ENCODE measurements around the gene SCN1B. TPM values are rescaled to one million over a fixed set of nuclear protein-coding genes. Genes with fewer than 3 reads are reported as not detected.
A peak's percentile ranks its signal among the peaks of the same experiment; 100 is the strongest.
"Not testable (repeated sequence)": the region's sequence is repeated elsewhere in the genome, so short reads cannot be mapped to it uniquely, and the experiment has no call there.

SCN1B gene
- total RNA-seq, 2 donors from 2014 or later: 1.4 to 1.5 TPM

DNA sequence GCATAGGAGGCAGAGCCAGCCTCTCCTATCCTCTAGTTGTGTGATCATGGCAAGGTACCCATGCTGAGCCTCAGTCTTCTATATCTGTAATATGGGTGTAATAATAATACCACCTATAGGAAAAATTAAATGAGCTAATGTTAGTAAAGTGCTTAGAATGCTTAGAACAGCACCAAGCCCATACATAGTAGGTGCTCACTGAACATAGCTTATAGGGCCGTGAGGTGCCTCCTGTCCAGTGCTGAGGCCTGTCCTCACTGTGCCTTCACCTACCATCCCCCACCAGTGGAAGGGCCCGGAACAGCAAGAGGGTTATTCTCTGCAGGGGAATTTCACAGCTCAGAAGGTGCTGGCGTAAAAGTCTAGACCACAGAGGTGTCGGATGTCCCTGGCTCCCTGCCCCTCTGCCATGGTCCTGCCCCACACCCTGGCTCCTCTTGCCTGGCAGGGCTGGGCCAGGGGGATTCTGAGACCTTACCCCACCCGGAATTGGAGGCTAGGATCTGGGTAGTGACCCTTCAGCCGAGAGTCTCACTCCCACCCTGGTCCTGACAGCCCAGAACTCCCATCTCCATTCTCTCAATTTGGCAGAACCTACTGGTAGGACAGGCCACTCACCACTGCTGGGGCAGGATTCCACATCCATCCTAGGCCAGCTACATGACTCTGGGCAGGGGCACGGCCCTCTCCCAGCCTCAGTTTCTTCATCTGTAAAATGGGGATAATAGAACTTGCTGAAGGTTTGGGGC is 2.2 kb upstream of the SCN1B start:
- peaks cover 31% of the 10 kb centered on the region for H3K27me3 ChIP-seq (ENCODE audit: control insufficient read depth, insufficient read depth, low read length, poor library complexity, severe bottlenecking)
- H3K36me3 ChIP-seq (ENCODE audit: control insufficient read depth, insufficient read depth, low read length): peaks cover 49% of the 10 kb centered on the region
- no peak overlapping the region for H3K27ac Mint-ChIP-seq
- no peaks in the 10 kb centered on the region for H3K9me3 Mint-ChIP-seq
- no peaks in the 10 kb centered on the region for H3K4me1 ChIP-seq (ENCODE audit: control insufficient read depth, insufficient read depth, low read length)
- H3K4me3 Mint-ChIP-seq: no peak overlapping the region
- H3K36me3 Mint-ChIP-seq (ENCODE audit: low read depth): peaks cover 48% of the 10 kb centered on the region
- TF ChIP-seq, protein P1, sequence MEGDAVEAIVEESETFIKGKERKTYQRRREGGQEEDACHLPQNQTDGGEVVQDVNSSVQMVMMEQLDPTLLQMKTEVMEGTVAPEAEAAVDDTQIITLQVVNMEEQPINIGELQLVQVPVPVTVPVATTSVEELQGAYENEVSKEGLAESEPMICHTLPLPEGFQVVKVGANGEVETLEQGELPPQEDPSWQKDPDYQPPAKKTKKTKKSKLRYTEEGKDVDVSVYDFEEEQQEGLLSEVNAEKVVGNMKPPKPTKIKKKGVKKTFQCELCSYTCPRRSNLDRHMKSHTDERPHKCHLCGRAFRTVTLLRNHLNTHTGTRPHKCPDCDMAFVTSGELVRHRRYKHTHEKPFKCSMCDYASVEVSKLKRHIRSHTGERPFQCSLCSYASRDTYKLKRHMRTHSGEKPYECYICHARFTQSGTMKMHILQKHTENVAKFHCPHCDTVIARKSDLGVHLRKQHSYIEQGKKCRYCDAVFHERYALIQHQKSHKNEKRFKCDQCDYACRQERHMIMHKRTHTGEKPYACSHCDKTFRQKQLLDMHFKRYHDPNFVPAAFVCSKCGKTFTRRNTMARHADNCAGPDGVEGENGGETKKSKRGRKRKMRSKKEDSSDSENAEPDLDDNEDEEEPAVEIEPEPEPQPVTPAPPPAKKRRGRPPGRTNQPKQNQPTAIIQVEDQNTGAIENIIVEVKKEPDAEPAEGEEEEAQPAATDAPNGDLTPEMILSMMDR (conservative IDR thresholded peaks at IDR 0.05): no peak
- no peak overlapping the region for H3K4me3 ChIP-seq (ENCODE audit: low read length)
- H3K27me3 Mint-ChIP-seq (ENCODE audit: insufficient read depth): peaks cover 24% of the 10 kb centered on the region
- peak; percentile 68 for DNase-seq
- no peak overlapping the region for H3K9ac ChIP-seq (ENCODE audit: extremely low read depth, low read length, poor library complexity, severe bottlenecking)
- H3K9me3 ChIP-seq (ENCODE audit: control insufficient read depth, low read length): no peaks in the 10 kb centered on the region
- 87% methylated on average over 6 to 7 of the region's 7 CpGs for WGBS, 2 experiments (ENCODE audit: insufficient coverage in 1 of 2, insufficient read length in 1 of 2)
- H3K27ac ChIP-seq (ENCODE audit: low read depth, low read length): no peak overlapping the region
- peaks cover 6% of the 10 kb centered on the region for H3K4me1 Mint-ChIP-seq

DNA sequence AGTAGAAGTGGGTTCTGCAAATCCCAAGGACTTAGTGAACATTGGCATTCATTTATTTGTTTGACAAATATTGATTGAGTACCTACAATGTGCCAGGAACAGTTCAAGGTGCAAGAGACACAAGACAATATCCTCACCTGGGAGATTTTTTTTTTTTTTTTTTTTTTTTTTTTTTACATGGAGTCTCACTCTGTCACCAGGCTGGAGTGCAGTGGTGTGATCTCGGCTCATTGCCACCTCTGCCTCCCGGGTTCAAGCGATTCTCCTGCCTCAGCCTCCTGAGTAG is 1.7 kb upstream of the SCN1B start:
- not testable (repeated sequence) for H3K4me1 ChIP-seq (ENCODE audit: control insufficient read depth, insufficient read depth, low read length); H3K9ac ChIP-seq (ENCODE audit: extremely low read depth, low read length, poor library complexity, severe bottlenecking); H3K9me3 Mint-ChIP-seq; H3K4me3 ChIP-seq (ENCODE audit: low read length); H3K4me3 Mint-ChIP-seq; DNase-seq; H3K9me3 ChIP-seq (ENCODE audit: control insufficient read depth, low read length); H3K27ac ChIP-seq (ENCODE audit: low read depth, low read length); H3K27ac Mint-ChIP-seq; H3K4me1 Mint-ChIP-seq
- H3K27me3 Mint-ChIP-seq (ENCODE audit: insufficient read depth): peaks cover 29% of the 10 kb centered on the region
- H3K27me3 ChIP-seq (ENCODE audit: control insufficient read depth, insufficient read depth, low read length, poor library complexity, severe bottlenecking): peaks cover 36% of the 10 kb centered on the region
- peaks cover 44% of the 10 kb centered on the region for H3K36me3 ChIP-seq (ENCODE audit: control insufficient read depth, insufficient read depth, low read length)
- peaks cover 43% of the 10 kb centered on the region for H3K36me3 Mint-ChIP-seq (ENCODE audit: low read depth)
- 95% methylated on average over 3 of the region's 3 CpGs; no CpG with 5 or more reads in 1 of the 2 experiments for WGBS, 2 experiments (ENCODE audit: insufficient coverage in 1 of 2, insufficient read length in 1 of 2)

- not testable (repeated sequence) for H3K4me1 ChIP-seq (ENCODE audit: control insufficient read depth, insufficient read depth, low read length); H3K4me3 ChIP-seq (ENCODE audit: low read length); H3K27ac Mint-ChIP-seq; H3K4me1 Mint-ChIP-seq; H3K27ac ChIP-seq (ENCODE audit: low read depth, low read length); H3K9ac ChIP-seq (ENCODE audit: extremely low read depth, low read length, poor library complexity, severe bottlenecking); H3K9me3 Mint-ChIP-seq; DNase-seq; H3K9me3 ChIP-seq (ENCODE audit: control insufficient read depth, low read length)
- 75 to 100% methylated on average over 2 to 11 of the region's 11 CpGs for WGBS, 2 experiments (ENCODE audit: insufficient coverage in 1 of 2, insufficient read length in 1 of 2)
- peaks cover 37% of the 10 kb centered on the region for H3K36me3 ChIP-seq (ENCODE audit: control insufficient read depth, insufficient read depth, low read length)
- peaks cover 38% of the 10 kb centered on the region for H3K27me3 ChIP-seq (ENCODE audit: control insufficient read depth, insufficient read depth, low read length, poor library complexity, severe bottlenecking)
- H3K36me3 Mint-ChIP-seq (ENCODE audit: low read depth): peaks cover 37% of the 10 kb centered on the region
- peaks cover 34% of the 10 kb centered on the region for H3K27me3 Mint-ChIP-seq (ENCODE audit: insufficient read depth)
- H3K4me3 Mint-ChIP-seq: peak overlapping the region; percentile 37
Observed at GRCh38 chr19:35029275-35029736, 964 bp upstream of the SCN1B start.

GRCh38 chr19:35029737-35030256 is 473 bp upstream of the SCN1B start:
- TF ChIP-seq, protein P1 (conservative IDR thresholded peaks at IDR 0.05): no peak
- peak; percentile 72 for DNase-seq
- Histone ChIP-seq H3K27me3 (ENCODE audit: control insufficient read depth, insufficient read depth, low read length, poor library complexity, severe bottlenecking) (peaks cover 38% of the 10 kb centered on the region), H3K4me3 (ENCODE audit: low read length) (no peak overlapping the region), H3K9ac (ENCODE audit: extremely low read depth, low read length, poor library complexity, severe bottlenecking) (no peak overlapping the region), H3K27ac (ENCODE audit: low read depth, low read length) (no peak overlapping the region), H3K4me1 (ENCODE audit: control insufficient read depth, insufficient read depth, low read length) (no peaks in the 10 kb centered on the region), H3K9me3 (ENCODE audit: control insufficient read depth, low read length) (no peaks in the 10 kb centered on the region), H3K36me3 (ENCODE audit: control insufficient read depth, insufficient read depth, low read length) (peaks cover 33% of the 10 kb centered on the region)
- Mint-ChIP-seq H3K4me1 (peaks cover 6% of the 10 kb centered on the region), H3K36me3 (ENCODE audit: low read depth) (peaks cover 33% of the 10 kb centered on the region), H3K27ac (no peak overlapping the region), H3K9me3 (no peaks in the 10 kb centered on the region), H3K27me3 (ENCODE audit: insufficient read depth) (peaks cover 34% of the 10 kb centered on the region), H3K4me3 (peak overlapping the region; percentile 37)
- 26 to 43% methylated on average over 2 to 11 of the region's 11 CpGs for WGBS, 2 experiments (ENCODE audit: insufficient coverage in 1 of 2, insufficient read length in 1 of 2)

Measured in endodermal cell (in vitro differentiated cells).